OCI-LY3 (cell line): ENCODE data around the gene PRR14L.
"Not testable (repeated sequence)": the region's sequence is repeated elsewhere in the genome, so short reads cannot be mapped to it uniquely, and the experiment has no call there.

Experiments
- H2AFZ ChIP-seq: fragments of 200-600, 300-600 bp; shearing (Covaris generic); 2 replicates; pipeline ENCODE4 v1.6.0; 2014; ENCODE audit warnings: antibody characterized with exemption, low read depth, low read length
- H3K27ac ChIP-seq: fragments of 200-600, 300-600 bp; sonication (generic); 2 replicates; pipeline ENCODE4 v1.5.1; 2014; ENCODE audit warnings: mild to moderate bottlenecking, low read length, moderate library complexity, mixed read lengths
- H3K27me3 ChIP-seq: fragments of 200-600, 300-600 bp; sonication (generic); 2 replicates; pipeline ENCODE4 v1.6.1; 2014; ENCODE audit warnings: low read depth, low read length, mixed read lengths
- H3K36me3 ChIP-seq: fragments of 200-600, 300-600 bp; sonication (generic); replicated peaks from 2 replicates; pipeline ENCODE3; 2014; ENCODE audit warnings: low read depth, low read length, mixed read lengths
- H3K4me1 ChIP-seq: fragments of 300-600, 200-600 bp; sonication (generic); 2 replicates; pipeline ENCODE4 v1.6.1; 2014; ENCODE audit warnings: low read length, mixed read lengths
- H3K4me2 ChIP-seq: fragments of 200-600, 300-600 bp; sonication (generic); 2 replicates; pipeline ENCODE4 v1.6.1; 2014; ENCODE audit warnings: low read length, mixed read lengths
- H3K4me3 ChIP-seq: fragments of 300-600, 200-600 bp; sonication (generic); 2 replicates; pipeline ENCODE4 v1.5.1; 2014; ENCODE audit warnings: antibody characterized with exemption, mild to moderate bottlenecking, low read length, moderate library complexity
- H3K79me2 ChIP-seq: fragments of 300-600, 200-600 bp; shearing (Covaris generic); 2 replicates; pipeline ENCODE4 v1.6.1; 2014; ENCODE audit warnings: mild to moderate bottlenecking, low read length, mixed read lengths
- H3K9ac ChIP-seq: fragments of 300-600, 200-600 bp; shearing (Covaris generic); 2 replicates; pipeline ENCODE4 v1.6.0; 2014; ENCODE audit warnings: mild to moderate bottlenecking, low read length, moderate library complexity
- H3K9me3 ChIP-seq: fragments of 200-600, 300-600 bp; shearing (Covaris generic); 2 replicates; pipeline ENCODE4 v1.6.1; 2014; ENCODE audit warnings: low read length, mixed read lengths; ENCODE audit not compliant: insufficient read depth
- H4K20me1 ChIP-seq: fragments of 200-600, 300-600 bp; sonication (generic); 2 replicates; pipeline ENCODE4 v1.6.1; 2016; ENCODE audit warnings: low read length, mixed read lengths; ENCODE audit not compliant: insufficient read depth
- CTCF ChIP-seq: fragments of 200-600, 300-600 bp; sonication (generic); IDR thresholded peaks from 2 replicates; pipeline ENCODE4 v1.5.1; 2014; ENCODE audit warnings: antibody characterized with exemption, low read length, low read depth
- EZH2phosphoT487 ChIP-seq: fragments of 200-600 bp; shearing (Covaris generic); IDR thresholded peaks from 2 replicates; pipeline ENCODE4 v1.6.1; 2018; ENCODE audit warnings: antibody characterized with exemption, mixed run types, low read depth

The PRR14L gene

GRCh38 chr22:31680861-31681341 lies 69.0 kb downstream of the PRR14L start:
- Histone ChIP-seq H4K20me1 (0 out of 2 replicates have a peak, but pooled peaks cover 5% of the 10 kb centered on the region), H3K9me3 (no peaks in the 10 kb centered on the region), H3K4me3 (no peak overlapping the region), H3K27ac (no peak overlapping the region), H3K27me3 (no peaks in the 10 kb centered on the region), H3K9ac (no peak overlapping the region), H2AFZ (no peak overlapping the region), H3K4me1 (no peaks in the 10 kb centered on the region), H3K79me2 (no peaks in the 10 kb centered on the region), H3K4me2 (no peak overlapping the region), H3K36me3 (peaks cover 18% of the 10 kb centered on the region)
- TF ChIP-seq EZH2phosphoT487 (no peak), CTCF (no peak)

DNA sequence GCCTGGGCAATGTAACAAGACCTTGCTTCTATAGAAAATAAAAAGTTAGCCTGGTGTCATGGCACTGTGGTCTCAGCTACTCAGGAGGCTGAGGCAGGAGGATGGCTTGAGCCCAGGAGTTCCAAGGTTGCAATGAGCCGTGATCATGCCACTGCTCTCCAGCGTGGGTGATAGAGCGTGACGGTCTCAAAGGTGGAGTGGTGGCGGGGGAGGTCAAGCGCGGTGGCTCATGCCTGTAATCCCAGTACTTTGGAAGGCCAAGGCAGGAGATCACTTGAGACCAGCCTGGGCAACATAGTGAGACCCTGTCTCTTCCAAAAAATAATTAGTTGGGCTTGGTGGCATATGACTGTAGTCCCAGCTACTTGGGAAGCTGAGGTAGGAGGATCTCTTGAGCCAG lies 71.2 kb downstream of the PRR14L start:
- Histone ChIP-seq H4K20me1 (0 out of 2 replicates have a peak, but pooled peaks cover 5% of the 10 kb centered on the region), H3K4me1 (no peaks in the 10 kb centered on the region), H3K36me3 (peaks cover 3% of the 10 kb centered on the region), H3K4me3 (no peak overlapping the region), H3K9ac (no peak overlapping the region), H3K27ac (no peak overlapping the region), H3K27me3 (no peaks in the 10 kb centered on the region), H3K4me2 (no peak overlapping the region), H3K79me2 (no peaks in the 10 kb centered on the region), H2AFZ (no peak overlapping the region), H3K9me3 (no peaks in the 10 kb centered on the region)
- TF ChIP-seq CTCF (no peak), EZH2phosphoT487 (no peak)

- Histone ChIP-seq H4K20me1 (0 out of 2 replicates have a peak, but pooled peaks cover 5% of the 10 kb centered on the region), H3K4me2 (no peak overlapping the region), H3K9ac (no peak overlapping the region), H3K36me3 (no peaks in the 10 kb centered on the region), H3K79me2 (no peaks in the 10 kb centered on the region), H3K4me3 (no peak overlapping the region), H2AFZ (no peak overlapping the region), H3K9me3 (no peaks in the 10 kb centered on the region), H3K27me3 (no peaks in the 10 kb centered on the region), H3K27ac (no peak overlapping the region), H3K4me1 (no peaks in the 10 kb centered on the region)
- TF ChIP-seq CTCF (no peak), EZH2phosphoT487 (no peak)
Measured at GRCh38 chr22:31676700-31677099, 73.2 kb downstream of the PRR14L start.

DNA sequence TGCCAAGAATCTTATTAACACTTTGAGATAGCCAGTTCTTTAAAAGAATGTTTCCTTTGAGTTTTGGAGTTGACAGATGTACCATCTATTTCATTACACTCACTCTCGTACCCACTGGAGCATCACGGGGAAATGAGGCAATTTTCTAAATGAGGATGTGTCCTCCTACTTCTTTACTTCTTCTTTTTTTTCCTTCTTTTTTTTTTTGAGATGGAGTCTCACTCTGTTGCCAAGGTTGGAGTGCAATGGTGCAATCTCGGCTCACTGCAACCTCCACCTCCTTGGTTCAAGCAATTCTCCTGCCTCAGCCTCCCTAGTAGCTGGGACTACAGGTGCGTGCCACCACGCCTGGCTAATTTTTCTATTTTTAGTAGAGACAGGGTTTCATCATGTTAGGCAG lies 75.7 kb downstream of the PRR14L start:
- not testable (repeated sequence) for H3K9me3 ChIP-seq, H3K4me2 ChIP-seq, H3K4me3 ChIP-seq, H3K9ac ChIP-seq, H3K27ac ChIP-seq, H3K4me1 ChIP-seq, H3K27me3 ChIP-seq, H3K79me2 ChIP-seq, H2AFZ ChIP-seq, H4K20me1 ChIP-seq, H3K36me3 ChIP-seq

- not testable (repeated sequence) for H3K4me1 ChIP-seq, H2AFZ ChIP-seq, H3K4me3 ChIP-seq, H3K27ac ChIP-seq, H3K9me3 ChIP-seq, H3K79me2 ChIP-seq, H3K9ac ChIP-seq, H3K4me2 ChIP-seq, H4K20me1 ChIP-seq, H3K27me3 ChIP-seq, H3K36me3 ChIP-seq
Measured at GRCh38 chr22:31668849-31669248, 81.1 kb downstream of the PRR14L start.
